Measurements from ENCODE around the gene SV2C.
"Not testable (repeated sequence)": the region's sequence is repeated elsewhere in the genome, so short reads cannot be mapped to it uniquely, and the experiment has no call there.

The SV2C gene

GRCh38 chr5:76331126-76331525 is 247.9 kb downstream of the SV2C start:
- Histone ChIP-seq H3K9me3 (ENCODE audit: control insufficient read depth in 1 of 2, low read length in 2 of 2) (no peaks in the 10 kb centered on the region), H3K27me3 (ENCODE audit: control insufficient read depth in 1 of 2, insufficient read depth in 2 of 2, low read length in 2 of 2) (no peaks in the 10 kb centered on the region), H3K4me3 (ENCODE audit: low read depth in 1 of 2, low read length in 2 of 2) (no peak overlapping the region), H3K4me1 (ENCODE audit: control insufficient read depth in 1 of 2, insufficient read depth in 2 of 2, low read length in 2 of 2) (peaks cover 12% of the 10 kb centered on the region in 2 donors), H3K27ac (ENCODE audit: low read depth, low read length) (no peak overlapping the region), H3K9ac (ENCODE audit: low read depth in 1 of 2, low read length in 2 of 2) (no peak overlapping the region), H3K36me3 (ENCODE audit: control insufficient read depth in 1 of 2, insufficient read depth in 2 of 2, low read length in 2 of 2) (no peaks in the 10 kb centered on the region)

GRCh38 chr5:76332102-76332501 is 248.9 kb downstream of the SV2C start:
- no peak overlapping the region for H3K4me3 ChIP-seq (ENCODE audit: low read depth in 1 of 2, low read length in 2 of 2)
- H3K27me3 ChIP-seq (ENCODE audit: control insufficient read depth in 1 of 2, insufficient read depth in 2 of 2, low read length in 2 of 2): no peaks in the 10 kb centered on the region
- H3K9me3 ChIP-seq (ENCODE audit: control insufficient read depth in 1 of 2, low read length in 2 of 2): no peaks in the 10 kb centered on the region
- H3K4me1 ChIP-seq (ENCODE audit: control insufficient read depth in 1 of 2, insufficient read depth in 2 of 2, low read length in 2 of 2): peaks cover 12% of the 10 kb centered on the region in 2 donors
- no peak overlapping the region for H3K9ac ChIP-seq (ENCODE audit: low read depth in 1 of 2, low read length in 2 of 2)
- no peak overlapping the region for H3K27ac ChIP-seq (ENCODE audit: low read depth, low read length)
- no peaks in the 10 kb centered on the region for H3K36me3 ChIP-seq (ENCODE audit: control insufficient read depth in 1 of 2, insufficient read depth in 2 of 2, low read length in 2 of 2)

- H3K27ac ChIP-seq (ENCODE audit: low read depth, low read length): no peak overlapping the region
- H3K9ac ChIP-seq (ENCODE audit: low read depth in 1 of 2, low read length in 2 of 2): no peak overlapping the region
- no peak overlapping the region for H3K4me3 ChIP-seq (ENCODE audit: low read depth in 1 of 2, low read length in 2 of 2)
- H3K27me3 ChIP-seq (ENCODE audit: control insufficient read depth in 1 of 2, insufficient read depth in 2 of 2, low read length in 2 of 2): no peaks in the 10 kb centered on the region
- no peaks in the 10 kb centered on the region for H3K36me3 ChIP-seq (ENCODE audit: control insufficient read depth in 1 of 2, insufficient read depth in 2 of 2, low read length in 2 of 2)
- H3K4me1 ChIP-seq (ENCODE audit: control insufficient read depth in 1 of 2, insufficient read depth in 2 of 2, low read length in 2 of 2): peaks cover 15 to 16% of the 10 kb centered on the region in 2 donors
- H3K9me3 ChIP-seq (ENCODE audit: control insufficient read depth in 1 of 2, low read length in 2 of 2): no peaks in the 10 kb centered on the region
These were observed 249.5 kb downstream of the SV2C start for GRCh38 chr5:76332611-76333205.

GRCh38 chr5:76333571-76333970 is 250.4 kb downstream of the SV2C start:
- no peak overlapping the region for H3K9ac ChIP-seq (ENCODE audit: low read depth in 1 of 2, low read length in 2 of 2)
- no peak overlapping the region for H3K4me3 ChIP-seq (ENCODE audit: low read depth in 1 of 2, low read length in 2 of 2)
- no peaks in the 10 kb centered on the region for H3K27me3 ChIP-seq (ENCODE audit: control insufficient read depth in 1 of 2, insufficient read depth in 2 of 2, low read length in 2 of 2)
- H3K9me3 ChIP-seq (ENCODE audit: control insufficient read depth in 1 of 2, low read length in 2 of 2): no peaks in the 10 kb centered on the region
- H3K4me1 ChIP-seq (ENCODE audit: control insufficient read depth in 1 of 2, insufficient read depth in 2 of 2, low read length in 2 of 2): peaks cover 22 to 23% of the 10 kb centered on the region in 2 donors
- no peaks in the 10 kb centered on the region for H3K36me3 ChIP-seq (ENCODE audit: control insufficient read depth in 1 of 2, insufficient read depth in 2 of 2, low read length in 2 of 2)
- H3K27ac ChIP-seq (ENCODE audit: low read depth, low read length): no peak overlapping the region

- Histone ChIP-seq H3K27ac (ENCODE audit: low read depth, low read length) (no peak overlapping the region), H3K9ac (ENCODE audit: low read depth in 1 of 2, low read length in 2 of 2) (no peak overlapping the region), H3K4me3 (ENCODE audit: low read depth in 1 of 2, low read length in 2 of 2) (no peak overlapping the region), H3K4me1 (ENCODE audit: control insufficient read depth in 1 of 2, insufficient read depth in 2 of 2, low read length in 2 of 2) (peaks cover 20 to 23% of the 10 kb centered on the region in 2 donors), H3K27me3 (ENCODE audit: control insufficient read depth in 1 of 2, insufficient read depth in 2 of 2, low read length in 2 of 2) (no peaks in the 10 kb centered on the region), H3K36me3 (ENCODE audit: control insufficient read depth in 1 of 2, insufficient read depth in 2 of 2, low read length in 2 of 2) (no peaks in the 10 kb centered on the region), H3K9me3 (ENCODE audit: control insufficient read depth in 1 of 2, low read length in 2 of 2) (no peaks in the 10 kb centered on the region)
These were observed 251.4 kb downstream of the SV2C start for GRCh38 chr5:76334574-76334973.

GRCh38 chr5:76335451-76335850 is 252.3 kb downstream of the SV2C start:
- not testable (repeated sequence) for H3K4me3 ChIP-seq (ENCODE audit: low read depth in 1 of 2, low read length in 2 of 2); H3K27me3 ChIP-seq (ENCODE audit: control insufficient read depth in 1 of 2, insufficient read depth in 2 of 2, low read length in 2 of 2); H3K36me3 ChIP-seq (ENCODE audit: control insufficient read depth in 1 of 2, insufficient read depth in 2 of 2, low read length in 2 of 2); H3K27ac ChIP-seq (ENCODE audit: low read depth, low read length); H3K9ac ChIP-seq (ENCODE audit: low read depth in 1 of 2, low read length in 2 of 2); H3K9me3 ChIP-seq (ENCODE audit: control insufficient read depth in 1 of 2, low read length in 2 of 2)
- peaks cover 20 to 23% of the 10 kb centered on the region in 2 donors for H3K4me1 ChIP-seq (ENCODE audit: control insufficient read depth in 1 of 2, insufficient read depth in 2 of 2, low read length in 2 of 2)

GRCh38 chr5:76336253-76336809 is 253.1 kb downstream of the SV2C start:
- not testable (repeated sequence) for H3K27me3 ChIP-seq (ENCODE audit: control insufficient read depth in 1 of 2, insufficient read depth in 2 of 2, low read length in 2 of 2); H3K4me3 ChIP-seq (ENCODE audit: low read depth in 1 of 2, low read length in 2 of 2); H3K27ac ChIP-seq (ENCODE audit: low read depth, low read length); H3K9ac ChIP-seq (ENCODE audit: low read depth in 1 of 2, low read length in 2 of 2); H3K9me3 ChIP-seq (ENCODE audit: control insufficient read depth in 1 of 2, low read length in 2 of 2); H3K36me3 ChIP-seq (ENCODE audit: control insufficient read depth in 1 of 2, insufficient read depth in 2 of 2, low read length in 2 of 2)
- H3K4me1 ChIP-seq (ENCODE audit: control insufficient read depth in 1 of 2, insufficient read depth in 2 of 2, low read length in 2 of 2): peaks cover 18 to 23% of the 10 kb centered on the region in 2 donors

- Histone ChIP-seq H3K27ac (ENCODE audit: low read depth, low read length) (no peak overlapping the region), H3K9ac (ENCODE audit: low read depth in 1 of 2, low read length in 2 of 2) (peak overlapping the region in 1 of 2 donors; percentile 36), H3K4me3 (ENCODE audit: low read depth in 1 of 2, low read length in 2 of 2) (no peak overlapping the region), H3K36me3 (ENCODE audit: control insufficient read depth in 1 of 2, insufficient read depth in 2 of 2, low read length in 2 of 2) (no peaks in the 10 kb centered on the region), H3K27me3 (ENCODE audit: control insufficient read depth in 1 of 2, insufficient read depth in 2 of 2, low read length in 2 of 2) (no peaks in the 10 kb centered on the region), H3K4me1 (ENCODE audit: control insufficient read depth in 1 of 2, insufficient read depth in 2 of 2, low read length in 2 of 2) (peaks cover 11 to 15% of the 10 kb centered on the region in 2 donors), H3K9me3 (ENCODE audit: control insufficient read depth in 1 of 2, low read length in 2 of 2) (no peaks in the 10 kb centered on the region)
These were observed 254.8 kb downstream of the SV2C start for GRCh38 chr5:76337953-76338451.

GRCh38 chr5:76339919-76340318 is 256.7 kb downstream of the SV2C start:
- H3K4me1 ChIP-seq (ENCODE audit: control insufficient read depth in 1 of 2, insufficient read depth in 2 of 2, low read length in 2 of 2): peaks cover 11 to 15% of the 10 kb centered on the region in 2 donors
- H3K36me3 ChIP-seq (ENCODE audit: control insufficient read depth in 1 of 2, insufficient read depth in 2 of 2, low read length in 2 of 2): no peaks in the 10 kb centered on the region
- no peak overlapping the region for H3K9ac ChIP-seq (ENCODE audit: low read depth in 1 of 2, low read length in 2 of 2)
- no peak overlapping the region for H3K27ac ChIP-seq (ENCODE audit: low read depth, low read length)
- H3K27me3 ChIP-seq (ENCODE audit: control insufficient read depth in 1 of 2, insufficient read depth in 2 of 2, low read length in 2 of 2): no peaks in the 10 kb centered on the region
- no peaks in the 10 kb centered on the region for H3K9me3 ChIP-seq (ENCODE audit: control insufficient read depth in 1 of 2, low read length in 2 of 2)
- H3K4me3 ChIP-seq (ENCODE audit: low read depth in 1 of 2, low read length in 2 of 2): no peak overlapping the region

GRCh38 chr5:76341651-76342334 is 258.6 kb downstream of the SV2C start:
- no peak overlapping the region for H3K9ac ChIP-seq (ENCODE audit: low read depth in 1 of 2, low read length in 2 of 2)
- no peaks in the 10 kb centered on the region for H3K27me3 ChIP-seq (ENCODE audit: control insufficient read depth in 1 of 2, insufficient read depth in 2 of 2, low read length in 2 of 2)
- H3K27ac ChIP-seq (ENCODE audit: low read depth, low read length): no peak overlapping the region
- no peak overlapping the region for H3K4me3 ChIP-seq (ENCODE audit: low read depth in 1 of 2, low read length in 2 of 2)
- peaks cover 11 to 15% of the 10 kb centered on the region in 2 donors for H3K4me1 ChIP-seq (ENCODE audit: control insufficient read depth in 1 of 2, insufficient read depth in 2 of 2, low read length in 2 of 2)
- no peaks in the 10 kb centered on the region for H3K9me3 ChIP-seq (ENCODE audit: control insufficient read depth in 1 of 2, low read length in 2 of 2)
- no peaks in the 10 kb centered on the region for H3K36me3 ChIP-seq (ENCODE audit: control insufficient read depth in 1 of 2, insufficient read depth in 2 of 2, low read length in 2 of 2)
